Measurements from ENCODE around the gene CSNK1E.

Gene CSNK1E

GRCh38 chr22:38355275-38355674 lies 38.0 kb upstream of the CSNK1E start:
- no peak overlapping the region for H3K27ac ChIP-seq
- no peak overlapping the region for H3K4me3 ChIP-seq (IDR thresholded peaks at IDR 0.05; ENCODE audit: insufficient read depth, low read depth, low read length)
- TF ChIP-seq CTCF (conservative IDR thresholded peaks at IDR 0.05; ENCODE audit: low read depth, low read length), result no peak
- H3K27me3 ChIP-seq (ENCODE audit: insufficient read depth, low read depth), result no peaks in the 10 kb centered on the region
- no peak overlapping the region for H3K9ac ChIP-seq
- peaks cover 4% of the 10 kb centered on the region; the same call in 1 of the 2 replicates for H3K36me3 ChIP-seq (ENCODE audit: insufficient read depth)
- H3K4me2 ChIP-seq, result no peak overlapping the region
- peaks cover 23% of the 10 kb centered on the region for H3K4me1 ChIP-seq (ENCODE audit: low read depth, poor library complexity, severe bottlenecking)
- no peak overlapping the region for H2AFZ ChIP-seq (ENCODE audit: low read depth)
- H4K20me1 ChIP-seq (ENCODE audit: insufficient read depth), result 0 out of 2 replicates have a peak, but pooled peaks cover 4% of the 10 kb centered on the region
- H3K79me2 ChIP-seq (ENCODE audit: insufficient read depth, low read depth), result no peaks in the 10 kb centered on the region

GRCh38 chr22:38353701-38354100 lies 36.5 kb upstream of the CSNK1E start:
- Histone ChIP-seq H3K27ac (no peak overlapping the region), H3K4me3 (IDR thresholded peaks at IDR 0.05; ENCODE audit: insufficient read depth, low read depth, low read length) (no peak overlapping the region), H4K20me1 (ENCODE audit: insufficient read depth) (0 out of 2 replicates have a peak, but pooled peaks cover 7% of the 10 kb centered on the region), H3K36me3 (ENCODE audit: insufficient read depth) (peaks cover 4% of the 10 kb centered on the region; the same call in 1 of the 2 replicates), H3K4me2 (no peak overlapping the region), H2AFZ (ENCODE audit: low read depth) (no peak overlapping the region), H3K9ac (no peak overlapping the region), H3K4me1 (ENCODE audit: low read depth, poor library complexity, severe bottlenecking) (peaks cover 17% of the 10 kb centered on the region), H3K79me2 (ENCODE audit: insufficient read depth, low read depth) (no peaks in the 10 kb centered on the region), H3K27me3 (ENCODE audit: insufficient read depth, low read depth) (no peaks in the 10 kb centered on the region)
- no peak for TF ChIP-seq CTCF (conservative IDR thresholded peaks at IDR 0.05; ENCODE audit: low read depth, low read length)

- Histone ChIP-seq H3K36me3 (ENCODE audit: insufficient read depth) (peaks cover 4% of the 10 kb centered on the region; the same call in 1 of the 2 replicates), H2AFZ (ENCODE audit: low read depth) (no peak overlapping the region), H3K9ac (no peak overlapping the region), H3K27ac (no peak overlapping the region), H3K4me3 (IDR thresholded peaks at IDR 0.05; ENCODE audit: insufficient read depth, low read depth, low read length) (no peak overlapping the region), H3K79me2 (ENCODE audit: insufficient read depth, low read depth) (no peaks in the 10 kb centered on the region), H4K20me1 (ENCODE audit: insufficient read depth) (0 out of 2 replicates have a peak, but pooled peaks cover 7% of the 10 kb centered on the region), H3K27me3 (ENCODE audit: insufficient read depth, low read depth) (no peaks in the 10 kb centered on the region), H3K4me1 (ENCODE audit: low read depth, poor library complexity, severe bottlenecking) (peaks cover 11% of the 10 kb centered on the region), H3K4me2 (no peak overlapping the region)
- TF ChIP-seq CTCF (conservative IDR thresholded peaks at IDR 0.05; ENCODE audit: low read depth, low read length), result peak; percentile 77
These were observed 36.0 kb upstream of the CSNK1E start for GRCh38 chr22:38353142-38353629.

- no peak overlapping the region for H3K27ac ChIP-seq
- H3K4me1 ChIP-seq (ENCODE audit: low read depth, poor library complexity, severe bottlenecking), result peaks cover 4% of the 10 kb centered on the region
- no peak overlapping the region for H3K4me3 ChIP-seq (IDR thresholded peaks at IDR 0.05; ENCODE audit: insufficient read depth, low read depth, low read length)
- H3K79me2 ChIP-seq (ENCODE audit: insufficient read depth, low read depth), result no peaks in the 10 kb centered on the region
- H3K4me2 ChIP-seq, result no peak overlapping the region
- no peak overlapping the region for H3K9ac ChIP-seq
- H2AFZ ChIP-seq (ENCODE audit: low read depth), result no peak overlapping the region
- no peak for TF ChIP-seq CTCF (conservative IDR thresholded peaks at IDR 0.05; ENCODE audit: low read depth, low read length)
- peaks cover 4% of the 10 kb centered on the region; the same call in 1 of the 2 replicates for H3K36me3 ChIP-seq (ENCODE audit: insufficient read depth)
- H3K27me3 ChIP-seq (ENCODE audit: insufficient read depth, low read depth), result no peaks in the 10 kb centered on the region
- H4K20me1 ChIP-seq (ENCODE audit: insufficient read depth), result 0 out of 2 replicates have a peak, but pooled peaks cover 7% of the 10 kb centered on the region
These were observed 35.2 kb upstream of the CSNK1E start for GRCh38 chr22:38352436-38352835.
